ENCODE results near the gene NMUR1. TPM values are rescaled to one million over a fixed set of nuclear protein-coding genes. Genes with fewer than 3 reads are reported as not detected.
"Not testable (repeated sequence)": the region's sequence is repeated elsewhere in the genome, so short reads cannot be mapped to it uniquely, and the experiment has no call there.

Gene NMUR1
- 0.10 TPM in 2 replicates for total RNA-seq (ENCODE audit: low replicate concordance)
- long read RNA-seq, partial matches to known transcripts: 0 of 1 reads
- long read RNA-seq, other reads (novel, unspliced or antisense): 0 of 1 reads

- H3K27me3 Mint-ChIP-seq: peaks cover 27% of the 10 kb centered on the region
- no peaks in the 10 kb centered on the region for H3K4me1 Mint-ChIP-seq (ENCODE audit: unreplicated experiment)
- no peak within 1 kb of the TSS for H3K27ac Mint-ChIP-seq
- DNase-seq (ENCODE audit: extremely low spot score, unreplicated experiment): no peak
- no peaks in the 10 kb centered on the region for H3K9me3 Mint-ChIP-seq
- peak; percentile 92 for TF ChIP-seq CTCF (conservative IDR thresholded peaks at IDR 0.05)
- no peaks in the 10 kb centered on the region for H3K36me3 Mint-ChIP-seq
- peak within 1 kb of the TSS; percentile 49 for H3K4me3 Mint-ChIP-seq
Measured at GRCh38 chr2:231530099-231531011, at the start of gene NMUR1. Gene NMUR1 (minus strand): TSS chr2:231530445. CDS start chr2:231530361, 84 bp downstream.

GRCh38 chr2:231579560-231579959 lies 49.3 kb upstream of the NMUR1 start:
- no peak for DNase-seq (ENCODE audit: extremely low spot score, unreplicated experiment)
- no peaks in the 10 kb centered on the region for H3K27me3 Mint-ChIP-seq
- H3K4me3 Mint-ChIP-seq: no peak overlapping the region
- peaks cover 9% of the 10 kb centered on the region for H3K4me1 Mint-ChIP-seq (ENCODE audit: unreplicated experiment)
- H3K27ac Mint-ChIP-seq: no peak overlapping the region
- no peaks in the 10 kb centered on the region for H3K36me3 Mint-ChIP-seq
- no peak for TF ChIP-seq CTCF (conservative IDR thresholded peaks at IDR 0.05)
- H3K9me3 Mint-ChIP-seq: peaks cover 6% of the 10 kb centered on the region

- not testable (repeated sequence) for H3K27me3 Mint-ChIP-seq; H3K9me3 Mint-ChIP-seq; DNase-seq (ENCODE audit: extremely low spot score, unreplicated experiment); H3K36me3 Mint-ChIP-seq; H3K4me1 Mint-ChIP-seq (ENCODE audit: unreplicated experiment); H3K27ac Mint-ChIP-seq; H3K4me3 Mint-ChIP-seq
Measured at GRCh38 chr2:231578655-231579054, 48.4 kb upstream of the NMUR1 start.

- Mint-ChIP-seq H3K36me3 (no peaks in the 10 kb centered on the region), H3K4me3 (no peak overlapping the region), H3K4me1 (ENCODE audit: unreplicated experiment) (peaks cover 13% of the 10 kb centered on the region), H3K9me3 (peaks cover 6% of the 10 kb centered on the region), H3K27ac (peak overlapping the region; percentile 96), H3K27me3 (no peaks in the 10 kb centered on the region)
- DNase-seq (ENCODE audit: extremely low spot score, unreplicated experiment): no peak
- TF ChIP-seq CTCF (conservative IDR thresholded peaks at IDR 0.05): no peak
Measured at GRCh38 chr2:231576465-231576864, 46.2 kb upstream of the NMUR1 start.

GRCh38 chr2:231575612-231576256 lies 45.5 kb upstream of the NMUR1 start:
- DNase-seq (ENCODE audit: extremely low spot score, unreplicated experiment): no peak
- no peaks in the 10 kb centered on the region for H3K27me3 Mint-ChIP-seq
- no peak overlapping the region for H3K4me3 Mint-ChIP-seq
- peaks cover 14% of the 10 kb centered on the region for H3K4me1 Mint-ChIP-seq (ENCODE audit: unreplicated experiment)
- TF ChIP-seq CTCF (conservative IDR thresholded peaks at IDR 0.05): no peak
- no peak overlapping the region for H3K27ac Mint-ChIP-seq
- no peaks in the 10 kb centered on the region for H3K36me3 Mint-ChIP-seq
- H3K9me3 Mint-ChIP-seq: peaks cover 6% of the 10 kb centered on the region
